ENCODE measurements around the gene KCNK5.

The KCNK5 gene

GRCh38 chr6:39169448-39170344 is 59.6 kb downstream of the KCNK5 start:
- H3K4me1 ChIP-seq = no peaks in the 10 kb centered on the region

GRCh38 chr6:39167866-39168625 is 61.2 kb downstream of the KCNK5 start:
- Histone ChIP-seq H3K27ac (no peak overlapping the region), H3K9ac (no peak overlapping the region), H3K36me3 (ENCODE audit: control insufficient read depth, insufficient read depth, low read length) (no peaks in the 10 kb centered on the region), H3K4me1 (no peaks in the 10 kb centered on the region), H2AFZ (no peak overlapping the region), H3K4me3 (ENCODE audit: low read depth, low read length) (no peak overlapping the region), H3K27me3 (ENCODE audit: control insufficient read depth, insufficient read depth, low read length) (no peaks in the 10 kb centered on the region), H3K79me2 (no peaks in the 10 kb centered on the region), H3K4me2 (ENCODE audit: low read length) (no peak overlapping the region), H3K9me3 (ENCODE audit: control insufficient read depth, low read length) (no peaks in the 10 kb centered on the region)
- TF ChIP-seq CTCF (IDR thresholded peaks at IDR 0.05) = no peak

More at GRCh38 chr6:39169448-39170344, 59.6 kb downstream of the KCNK5 start:
- no peak for TF ChIP-seq CTCF (IDR thresholded peaks at IDR 0.05)
- Histone ChIP-seq H3K27me3 (ENCODE audit: control insufficient read depth, insufficient read depth, low read length) (no peaks in the 10 kb centered on the region), H3K9me3 (ENCODE audit: control insufficient read depth, low read length) (no peaks in the 10 kb centered on the region), H3K27ac (no peak overlapping the region), H3K79me2 (no peaks in the 10 kb centered on the region), H3K4me3 (ENCODE audit: low read depth, low read length) (no peak overlapping the region), H3K4me2 (ENCODE audit: low read length) (no peak overlapping the region), H3K9ac (no peak overlapping the region), H2AFZ (no peak overlapping the region), H3K36me3 (ENCODE audit: control insufficient read depth, insufficient read depth, low read length) (no peaks in the 10 kb centered on the region)

GRCh38 chr6:39167321-39167720 is 62.0 kb downstream of the KCNK5 start:
- Histone ChIP-seq H3K36me3 (ENCODE audit: control insufficient read depth, insufficient read depth, low read length) (no peaks in the 10 kb centered on the region), H3K9ac (no peak overlapping the region), H3K4me2 (ENCODE audit: low read length) (no peak overlapping the region), H3K27me3 (ENCODE audit: control insufficient read depth, insufficient read depth, low read length) (no peaks in the 10 kb centered on the region), H2AFZ (no peak overlapping the region), H3K4me3 (ENCODE audit: low read depth, low read length) (no peak overlapping the region), H3K79me2 (no peaks in the 10 kb centered on the region), H3K9me3 (ENCODE audit: control insufficient read depth, low read length) (no peaks in the 10 kb centered on the region), H3K4me1 (no peaks in the 10 kb centered on the region), H3K27ac (no peak overlapping the region)
- no peak for TF ChIP-seq CTCF (IDR thresholded peaks at IDR 0.05)

- TF ChIP-seq CTCF (IDR thresholded peaks at IDR 0.05) = no peak
- H3K36me3 ChIP-seq (ENCODE audit: control insufficient read depth, insufficient read depth, low read length) = no peaks in the 10 kb centered on the region
- H3K4me2 ChIP-seq (ENCODE audit: low read length) = no peak overlapping the region
- no peak overlapping the region for H3K9ac ChIP-seq
- no peak overlapping the region for H3K27ac ChIP-seq
- no peak overlapping the region for H2AFZ ChIP-seq
- H3K27me3 ChIP-seq (ENCODE audit: control insufficient read depth, insufficient read depth, low read length) = no peaks in the 10 kb centered on the region
- no peaks in the 10 kb centered on the region for H3K9me3 ChIP-seq (ENCODE audit: control insufficient read depth, low read length)
- no peak overlapping the region for H3K4me3 ChIP-seq (ENCODE audit: low read depth, low read length)
- H3K79me2 ChIP-seq = no peaks in the 10 kb centered on the region
- no peaks in the 10 kb centered on the region for H3K4me1 ChIP-seq
These were observed 62.4 kb downstream of the KCNK5 start for GRCh38 chr6:39166912-39167290.

All from parathyroid adenoma (tissue), 2 donors.